Lung (tissue), 12 donors: ENCODE results near the gene CCDC157. TPM values are rescaled to one million over a fixed set of nuclear protein-coding genes. Genes with fewer than 3 reads are reported as not detected.

Experiments
- ATAC-seq: fragments of 200-7000 bp; cut with Tn5 transposase; one replicate; pipeline ENCODE4 v1.9.1; 2020; ENCODE audit warnings: moderate number of reproducible peaks; ENCODE audit not compliant: insufficient read depth, low FRiP score
- DNase-seq, 3 donors: peaks; one replicate each; pipeline ENCODE4 v3.0.0-alpha.2; 2013 to 2017
- H3K27ac ChIP-seq, 2 donors: one replicate each; pipeline ENCODE4 v1.5.1; 2013; ENCODE audit warnings: mild to moderate bottlenecking in 2 of 2, moderate library complexity in 2 of 2, control low read depth in 1 of 2, inconsistent platforms in 1 of 2, low read depth in 1 of 2, low read length in 1 of 2
- H3K27me3 ChIP-seq, 3 donors: one replicate each; pipeline ENCODE4 v1.5.1; 2013; ENCODE audit warnings: low read length in 2 of 3; ENCODE audit not compliant: control insufficient read depth in 3 of 3, insufficient read depth in 3 of 3
- H3K36me3 ChIP-seq, 4 donors: one replicate each; pipeline ENCODE4 v1.5.1; 2013; ENCODE audit warnings: low read length in 4 of 4, mild to moderate bottlenecking in 1 of 4, moderate library complexity in 1 of 4; ENCODE audit not compliant: control insufficient read depth in 4 of 4, insufficient read depth in 4 of 4
- H3K4me1 ChIP-seq, 5 donors: one replicate each; pipeline ENCODE4 v1.5.1; 2013; ENCODE audit warnings: low read length in 5 of 5, mild to moderate bottlenecking in 2 of 5, moderate library complexity in 1 of 5; ENCODE audit not compliant: control insufficient read depth in 5 of 5, insufficient read depth in 5 of 5
- H3K4me3 ChIP-seq: one replicate; pipeline ENCODE4 v1.5.1; 2013; ENCODE audit warnings: mild to moderate bottlenecking, control low read depth, moderate library complexity
- H3K9ac ChIP-seq, 2 donors: one replicate each; pipeline ENCODE4 v1.5.1; 2013; ENCODE audit warnings: low read length in 2 of 2, control low read depth in 1 of 2; ENCODE audit not compliant: insufficient read depth in 1 of 2
- H3K9me3 ChIP-seq, 4 donors: one replicate each; pipeline ENCODE4 v1.5.1; 2013; ENCODE audit warnings: low read length in 3 of 4, mild to moderate bottlenecking in 1 of 4, moderate library complexity in 1 of 4; ENCODE audit not compliant: control insufficient read depth in 4 of 4, insufficient read depth in 3 of 4
- WGBS, 2 donors: extraction: QIAGEN DNeasy Blood & Tissue Kit; methylation state at CpG; one replicate each; pipeline ENCODE4 v1.1.7; 2013; 5-methylcytosine and 5-hydroxymethylcytosine counted together
- polyA plus RNA-seq, 2 donors: library from polyadenylated mRNA; stranded (reverse); fragments of 200-250 nt; gene quantifications; one replicate each; pipeline ENCODE4 v1.2.1, GENCODE V29; 2013
- total RNA-seq, 2 donors: library from RNA; depleted of rRNA in 1 of 2; stranded (reverse); fragments of >200 nt in 1 of 2; gene quantifications; one replicate each; pipeline ENCODE4 v1.2.1, GENCODE V29; 2014 to 2021
- TF ChIP-seq, protein P1 (sequence below): IDR thresholded peaks from 2 replicates; pipeline ENCODE4 v1.5.1; 2012; ENCODE audit warnings: mild to moderate bottlenecking; ENCODE audit errors: control extremely low read depth, extremely low read depth
- donor health status: control.
- donor health status: control.
- donor health status: Bipolar disorder and iron deficiency.
- donor health status: healthy.
- donor health status: DM: yes; HTN: yes; CAD: no.

The CCDC157 gene
- total and polyA plus RNA-seq, 4 donors: 4.1 to 11.9 (median 8.5) TPM

DNA sequence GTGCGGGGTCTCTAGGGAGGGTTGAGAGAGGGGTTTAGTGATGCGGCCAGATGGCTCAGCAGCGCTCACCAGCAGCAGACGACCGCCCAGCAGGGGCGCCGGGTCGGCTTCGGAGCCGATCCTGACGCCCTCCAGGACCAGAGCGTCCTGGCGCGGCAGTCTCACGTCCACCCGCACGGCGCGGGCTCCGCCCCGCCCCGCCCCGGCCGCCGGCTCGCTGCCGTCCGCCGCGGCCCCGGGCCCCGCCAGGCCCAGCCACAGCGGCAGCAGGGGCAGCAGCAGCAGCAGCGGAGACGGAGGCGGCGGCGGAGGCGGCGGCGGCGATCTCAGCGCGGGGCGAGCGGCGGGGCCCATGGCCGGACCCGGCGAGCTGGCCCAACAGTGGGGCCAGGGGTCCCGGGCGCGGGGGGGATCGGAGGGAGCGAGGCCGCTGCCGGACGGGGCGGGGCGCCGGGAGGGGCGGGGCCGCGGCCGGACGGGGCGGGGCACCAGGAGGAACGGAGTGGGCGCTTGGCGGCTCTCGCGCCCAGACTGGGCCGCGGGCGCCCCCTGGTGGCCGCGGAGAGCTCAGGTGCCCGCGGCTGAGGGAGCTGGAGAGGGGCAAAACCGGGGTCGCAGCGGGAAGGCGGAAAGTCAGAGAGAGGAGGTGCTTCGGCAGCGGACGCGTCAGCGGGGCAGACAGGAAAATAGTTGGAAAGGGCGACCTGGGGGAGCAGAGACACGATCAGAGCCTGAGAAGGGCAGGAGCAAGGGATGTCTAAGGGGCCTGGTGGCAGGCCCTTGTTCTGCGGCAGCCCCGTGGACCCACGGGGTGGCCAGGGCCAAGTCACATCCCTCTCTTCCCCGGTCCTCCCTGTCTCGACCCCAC is 30.4 kb downstream of the CCDC157 start, which contains the start of gene RNF215:
Gene RNF215 (minus strand): TSS at position 452 of the 868 bp plus-strand sequence. CDS start 98 bp downstream, at position 354.
- H3K36me3 ChIP-seq: peaks cover 0 to 12% (median 4%) of the 10 kb centered on the region in 4 donors
- H3K27me3 ChIP-seq: no peaks in the 10 kb centered on the region
- DNase-seq: peak; percentile 85 to 90 (median 89)
- peak within 1 kb of the TSS; percentile 81 to 82 for H3K27ac ChIP-seq
- 0 to 2% methylated on average over 51 to 95 of the region's 95 CpGs for WGBS, 2 donors
- H3K9me3 ChIP-seq: peaks cover 0 to 4% (median 0%) of the 10 kb centered on the region in 4 donors
- H3K4me1 ChIP-seq: peaks cover 0 to 10% (median 0%) of the 10 kb centered on the region in 5 donors
- TF ChIP-seq, protein P1, sequence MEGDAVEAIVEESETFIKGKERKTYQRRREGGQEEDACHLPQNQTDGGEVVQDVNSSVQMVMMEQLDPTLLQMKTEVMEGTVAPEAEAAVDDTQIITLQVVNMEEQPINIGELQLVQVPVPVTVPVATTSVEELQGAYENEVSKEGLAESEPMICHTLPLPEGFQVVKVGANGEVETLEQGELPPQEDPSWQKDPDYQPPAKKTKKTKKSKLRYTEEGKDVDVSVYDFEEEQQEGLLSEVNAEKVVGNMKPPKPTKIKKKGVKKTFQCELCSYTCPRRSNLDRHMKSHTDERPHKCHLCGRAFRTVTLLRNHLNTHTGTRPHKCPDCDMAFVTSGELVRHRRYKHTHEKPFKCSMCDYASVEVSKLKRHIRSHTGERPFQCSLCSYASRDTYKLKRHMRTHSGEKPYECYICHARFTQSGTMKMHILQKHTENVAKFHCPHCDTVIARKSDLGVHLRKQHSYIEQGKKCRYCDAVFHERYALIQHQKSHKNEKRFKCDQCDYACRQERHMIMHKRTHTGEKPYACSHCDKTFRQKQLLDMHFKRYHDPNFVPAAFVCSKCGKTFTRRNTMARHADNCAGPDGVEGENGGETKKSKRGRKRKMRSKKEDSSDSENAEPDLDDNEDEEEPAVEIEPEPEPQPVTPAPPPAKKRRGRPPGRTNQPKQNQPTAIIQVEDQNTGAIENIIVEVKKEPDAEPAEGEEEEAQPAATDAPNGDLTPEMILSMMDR: peak; percentile 90
- ATAC-seq: peak; percentile 95
- peak within 1 kb of the TSS; percentile 37 to 80 for H3K9ac ChIP-seq
- H3K4me3 ChIP-seq: peak within 1 kb of the TSS; percentile 77

DNA sequence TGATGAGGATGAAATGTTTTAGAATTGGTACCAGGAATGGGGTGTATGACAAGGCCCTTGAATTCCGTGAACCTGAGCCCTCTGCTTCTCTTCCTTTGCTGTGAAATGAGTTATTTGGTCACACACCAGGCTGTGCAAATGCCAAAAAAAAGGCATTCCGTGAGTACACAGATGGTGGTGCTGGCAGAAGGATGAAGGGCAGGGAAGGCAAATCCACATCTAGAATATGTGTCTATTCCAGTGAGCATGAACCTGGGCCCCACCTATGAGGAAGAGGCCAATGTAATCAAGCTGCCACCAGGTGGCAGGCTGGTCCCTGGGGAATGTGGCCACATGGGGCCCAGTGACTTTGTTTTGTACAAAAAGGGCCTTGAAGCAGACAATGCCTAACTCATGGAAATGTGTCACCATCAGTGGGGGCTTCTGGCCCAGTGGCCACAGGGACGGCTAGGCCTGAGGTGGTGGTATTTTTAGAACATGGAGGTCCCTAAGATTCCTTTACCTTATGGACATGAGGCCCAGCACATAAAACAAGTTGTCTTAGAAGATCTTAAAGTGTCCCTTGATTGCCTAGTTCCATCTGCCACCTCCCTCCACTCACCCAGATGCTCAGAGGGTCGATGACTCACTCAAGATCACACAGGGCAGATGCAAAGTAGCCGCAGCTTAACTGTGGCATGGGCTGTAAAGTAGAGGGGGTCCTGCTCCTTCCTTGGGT is 34.3 kb downstream of the CCDC157 start:
- H3K4me1 ChIP-seq: peaks cover 0 to 10% (median 0%) of the 10 kb centered on the region in 5 donors
- TF ChIP-seq, protein P1: peak; percentile 89
- H3K9ac ChIP-seq: no peak overlapping the region
- DNase-seq (peak; percentile 65 to 69 (median 67)), ATAC-seq (peak; percentile 39)
- H3K36me3 ChIP-seq: no peaks in the 10 kb centered on the region
- WGBS, 2 donors: 60 to 71% methylated on average over 5 of the region's 5 CpGs
- no peaks in the 10 kb centered on the region for H3K27me3 ChIP-seq
- H3K4me3 ChIP-seq: no peak overlapping the region
- H3K27ac ChIP-seq: no peak overlapping the region
- peaks cover 0 to 4% (median under 1%) of the 10 kb centered on the region in 4 donors for H3K9me3 ChIP-seq

DNA sequence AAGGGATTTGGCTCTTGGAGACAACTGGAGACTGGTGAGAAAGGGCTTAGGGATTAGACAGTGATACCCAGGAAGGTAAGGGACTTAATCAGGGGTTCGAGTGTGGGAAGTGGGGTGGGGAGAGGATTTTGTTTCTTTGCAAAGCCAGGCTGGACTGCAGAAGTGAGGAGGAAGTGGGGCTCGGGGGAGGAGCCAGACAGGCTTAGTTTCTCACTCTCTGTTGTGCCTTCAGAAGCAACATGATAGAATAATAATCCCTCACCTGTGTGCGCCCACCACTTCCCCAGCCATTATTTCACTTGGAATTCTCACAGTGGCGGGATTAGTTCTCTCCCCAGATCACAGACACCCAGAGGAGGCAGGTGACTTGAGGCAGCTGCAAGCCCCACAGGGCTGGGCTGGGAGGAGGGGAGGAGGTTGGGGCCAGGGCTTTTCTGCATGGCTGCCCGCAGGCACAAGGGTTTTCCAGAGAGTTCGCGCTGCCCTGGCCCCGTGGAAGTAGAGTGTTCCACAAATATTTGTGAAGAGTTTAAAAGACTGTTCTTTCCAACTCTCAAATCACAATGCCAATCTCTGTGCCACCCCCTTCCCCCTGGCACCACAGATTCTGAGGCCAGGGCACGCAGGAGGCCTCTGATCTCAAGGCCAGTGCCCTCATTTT is 36.0 kb downstream of the CCDC157 start:
- Histone ChIP-seq H3K27me3 (peaks cover 0 to 3% (median 0%) of the 10 kb centered on the region in 3 donors), H3K4me3 (no peak overlapping the region), H3K36me3 (no peaks in the 10 kb centered on the region), H3K27ac (peak overlapping the region in 1 of 2 donors; percentile 42), H3K4me1 (peaks cover 0 to 10% (median 0%) of the 10 kb centered on the region in 5 donors), H3K9ac (no peak overlapping the region), H3K9me3 (peaks cover 0 to 4% (median under 1%) of the 10 kb centered on the region in 4 donors)
- 55 to 61% methylated on average over 9 of the region's 9 CpGs for WGBS, 2 donors
- no peak for ATAC-seq
- DNase-seq: peak in 1 of 3 donors; percentile 13
- TF ChIP-seq, protein P1: no peak
